Fibroblast of the aortic adventitia (primary cell): ENCODE measurements around the gene MGARP. TPM values are rescaled to one million over a fixed set of nuclear protein-coding genes. Genes with fewer than 3 reads are reported as not detected.

Experiments used
- DNase-seq: peaks from one replicate; pipeline ENCODE4 v3.0.0-alpha.2; 2010; ENCODE audit warnings: low read depth
- H3K4me3 ChIP-seq: 2 replicates; pipeline ENCODE4 v1.5.1; 2011; ENCODE audit warnings: low read depth, mild to moderate bottlenecking, control low read depth, low read length, moderate library complexity
- small RNA-seq: library from RNA; depleted of rRNA; stranded (forward); fragments of <200 nt; gene quantifications from one replicate; pipeline ENCODE3, GENCODE V24; 2012
- total RNA-seq: library from RNA; depleted of rRNA; stranded (reverse); fragments of >200 nt; gene quantifications from 2 replicates; pipeline ENCODE4 v1.2.3, GENCODE V29; 2012; ENCODE audit warnings: low replicate concordance
- TF ChIP-seq, protein P1 (sequence below): IDR thresholded peaks from 2 replicates; pipeline ENCODE4 v1.5.1; 2011; ENCODE audit warnings: mild to moderate bottlenecking, low read length, control low read depth, inconsistent platforms; ENCODE audit not compliant: insufficient read depth

MGARP gene
- total RNA-seq, 1 donor, result 17.1 TPM

- TF ChIP-seq, protein P1, sequence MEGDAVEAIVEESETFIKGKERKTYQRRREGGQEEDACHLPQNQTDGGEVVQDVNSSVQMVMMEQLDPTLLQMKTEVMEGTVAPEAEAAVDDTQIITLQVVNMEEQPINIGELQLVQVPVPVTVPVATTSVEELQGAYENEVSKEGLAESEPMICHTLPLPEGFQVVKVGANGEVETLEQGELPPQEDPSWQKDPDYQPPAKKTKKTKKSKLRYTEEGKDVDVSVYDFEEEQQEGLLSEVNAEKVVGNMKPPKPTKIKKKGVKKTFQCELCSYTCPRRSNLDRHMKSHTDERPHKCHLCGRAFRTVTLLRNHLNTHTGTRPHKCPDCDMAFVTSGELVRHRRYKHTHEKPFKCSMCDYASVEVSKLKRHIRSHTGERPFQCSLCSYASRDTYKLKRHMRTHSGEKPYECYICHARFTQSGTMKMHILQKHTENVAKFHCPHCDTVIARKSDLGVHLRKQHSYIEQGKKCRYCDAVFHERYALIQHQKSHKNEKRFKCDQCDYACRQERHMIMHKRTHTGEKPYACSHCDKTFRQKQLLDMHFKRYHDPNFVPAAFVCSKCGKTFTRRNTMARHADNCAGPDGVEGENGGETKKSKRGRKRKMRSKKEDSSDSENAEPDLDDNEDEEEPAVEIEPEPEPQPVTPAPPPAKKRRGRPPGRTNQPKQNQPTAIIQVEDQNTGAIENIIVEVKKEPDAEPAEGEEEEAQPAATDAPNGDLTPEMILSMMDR, result no peak
Observed at GRCh38 chr4:139219450-139220055, 60.5 kb downstream of the MGARP start.

More at GRCh38 chr4:139219450-139220055, 60.5 kb downstream of the MGARP start:
- no peak for DNase-seq
- no peak overlapping the region for H3K4me3 ChIP-seq

Small RNAs within 50 kb of the gene (small RNA-seq; reads per million reads assigned to genes)
- not detected for gene RNU6-1074P
- gene RNU6-1214P, result not detected
- gene RNU6-506P, result 0.38 reads per million

Other genes starting within 250 kb of the MGARP start
- gene ELF2, start 103.0 kb downstream of the MGARP start, total RNA-seq, result 42.8 and 52.2 TPM in 2 replicates
- gene NAA15, start 21.3 kb upstream of the MGARP start, total RNA-seq, result 46.5 and 51.4 TPM in 2 replicates
- 29.1 and 34.4 TPM in 2 replicates for gene NDUFC1, start 22.3 kb upstream of the MGARP start, total RNA-seq
- gene RAB33B, start 173.9 kb upstream of the MGARP start, total RNA-seq, result 12.2 and 16.1 TPM in 2 replicates